ENCODE data around the gene NFXL1.
"Not testable (repeated sequence)": the region's sequence is repeated elsewhere in the genome, so short reads cannot be mapped to it uniquely, and the experiment has no call there.

Gene NFXL1

DNA sequence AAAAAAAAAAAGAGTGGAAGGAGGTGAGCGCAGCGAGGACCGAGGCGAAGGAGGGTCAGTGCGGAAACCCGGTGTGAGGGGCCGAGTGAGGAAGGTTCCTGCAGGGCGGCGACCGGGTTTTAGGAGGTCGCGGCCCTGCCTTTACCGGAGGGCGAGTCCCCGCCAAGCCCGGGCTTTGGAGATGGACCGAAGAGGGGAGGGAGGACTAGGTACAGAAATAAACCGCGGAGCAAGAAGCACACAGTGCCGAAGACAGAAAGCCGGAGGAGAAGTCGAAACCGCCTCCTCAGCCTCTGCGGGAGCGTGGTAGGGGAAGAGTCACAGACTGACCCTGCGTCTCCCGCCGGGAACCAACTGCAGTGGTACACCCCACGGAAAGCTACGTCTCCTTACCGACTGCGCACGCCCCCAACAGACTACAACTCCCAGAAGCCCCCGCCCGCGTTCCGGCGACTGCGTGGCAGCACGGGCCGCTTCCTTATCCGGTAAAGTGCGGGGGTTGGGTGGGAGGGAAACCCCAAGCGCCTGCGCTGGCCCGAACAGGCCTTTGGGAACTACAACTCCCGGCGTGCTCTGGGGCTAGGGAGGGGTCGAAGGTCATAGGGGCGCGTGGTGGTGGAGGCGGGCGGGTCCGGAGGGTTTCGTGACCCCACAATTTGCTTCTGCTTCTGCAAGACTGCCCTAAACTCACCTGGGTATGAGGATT is at the start of gene NFXL1:
NFXL1 (minus strand) TSS at position 364 of the 706 bp plus-strand sequence. CDS start 380 bp downstream, outside the sequence.
- peak; percentile 90 to 93 for DNase-seq (ENCODE audit: low read depth in 2 of 2)

- DNase-seq (ENCODE audit: low read depth in 2 of 2) = no peak
Measured at GRCh38 chr4:47954677-47955076, 40.3 kb upstream of the NFXL1 start.

- DNase-seq (ENCODE audit: low read depth in 2 of 2) = no peak
Measured at GRCh38 chr4:47954245-47954644, 39.9 kb upstream of the NFXL1 start.

GRCh38 chr4:47945930-47946726 is 31.7 kb upstream of the NFXL1 start:
- no peak for DNase-seq (ENCODE audit: low read depth in 2 of 2)

DNA sequence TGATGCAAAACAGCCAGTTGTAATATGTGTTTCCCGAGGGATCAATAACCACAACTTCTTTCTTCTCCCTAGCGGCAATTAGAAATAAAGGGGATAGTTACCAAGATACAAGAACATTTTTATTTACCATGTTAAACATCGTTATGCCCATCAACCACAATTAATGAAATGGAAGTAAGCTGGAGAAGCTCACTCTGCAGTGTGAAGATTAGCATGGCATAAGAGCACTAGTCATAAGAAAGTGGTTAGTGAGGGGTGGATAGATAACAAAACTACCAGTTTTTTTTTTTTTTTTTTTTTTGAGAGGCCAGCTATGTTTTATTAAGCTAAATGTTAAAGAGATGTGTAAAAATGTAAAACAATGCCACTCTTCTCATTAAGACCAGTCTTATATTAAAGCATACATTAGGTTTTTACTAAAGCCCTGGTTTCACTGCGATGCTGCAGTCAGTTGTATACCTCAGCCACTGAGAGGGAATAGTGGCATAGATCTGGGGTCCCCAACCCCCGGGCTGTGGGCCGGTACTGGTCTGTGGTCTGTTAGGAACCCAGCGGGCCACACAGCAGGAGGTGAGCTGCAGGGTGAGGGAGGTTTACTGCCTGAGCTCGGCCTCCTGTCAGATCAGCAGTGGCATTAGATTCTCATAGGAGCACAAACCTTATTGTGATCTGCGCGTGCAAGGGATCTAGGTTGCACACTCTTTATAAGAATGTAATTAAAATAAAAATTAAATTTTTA is 27.9 kb upstream of the NFXL1 start:
- no peak for DNase-seq (ENCODE audit: low read depth in 2 of 2)

DNA sequence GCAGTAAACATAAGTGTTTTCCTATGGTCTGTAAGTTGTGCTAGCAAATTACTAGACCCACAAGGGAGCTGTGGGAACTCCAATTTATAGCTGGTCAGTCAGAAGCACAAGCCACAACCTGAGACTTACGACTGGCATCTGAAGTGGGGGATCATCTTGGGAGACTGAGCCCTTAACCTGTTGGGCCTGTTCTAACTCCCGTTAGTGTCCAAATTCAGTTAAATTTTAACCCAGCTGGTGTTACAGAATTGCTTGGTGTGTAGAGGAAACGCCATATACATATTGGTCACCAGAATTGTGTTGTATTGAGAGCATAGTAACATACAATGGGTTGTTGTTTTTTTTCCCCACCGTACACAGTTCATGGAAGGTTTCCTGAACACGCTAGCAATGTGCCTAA is 25.1 kb upstream of the NFXL1 start:
- no peak for DNase-seq (ENCODE audit: low read depth in 2 of 2)

DNA sequence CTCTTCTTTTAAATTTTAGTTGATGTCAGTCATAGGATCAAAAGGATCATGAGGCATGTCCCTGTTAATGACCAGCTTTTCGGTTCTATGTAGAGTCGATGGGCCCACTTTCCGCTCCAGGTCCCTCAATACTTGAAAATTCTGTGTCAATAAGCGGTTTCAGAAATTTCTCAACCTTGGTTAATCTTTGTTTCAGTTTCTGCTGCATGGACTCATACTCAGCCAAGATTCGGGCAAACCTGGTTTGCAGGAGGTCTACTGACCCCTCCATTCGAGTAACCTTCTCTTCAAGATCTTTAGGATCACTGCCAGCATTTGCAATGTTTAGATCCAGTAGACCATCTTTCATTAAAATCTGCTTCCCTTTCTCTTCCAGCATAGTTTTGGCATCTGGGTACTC is 22.0 kb upstream of the NFXL1 start:
- no peak for DNase-seq (ENCODE audit: low read depth in 2 of 2)

GRCh38 chr4:47933840-47934239 is 19.5 kb upstream of the NFXL1 start:
- no peak for DNase-seq (ENCODE audit: low read depth in 2 of 2)

DNA sequence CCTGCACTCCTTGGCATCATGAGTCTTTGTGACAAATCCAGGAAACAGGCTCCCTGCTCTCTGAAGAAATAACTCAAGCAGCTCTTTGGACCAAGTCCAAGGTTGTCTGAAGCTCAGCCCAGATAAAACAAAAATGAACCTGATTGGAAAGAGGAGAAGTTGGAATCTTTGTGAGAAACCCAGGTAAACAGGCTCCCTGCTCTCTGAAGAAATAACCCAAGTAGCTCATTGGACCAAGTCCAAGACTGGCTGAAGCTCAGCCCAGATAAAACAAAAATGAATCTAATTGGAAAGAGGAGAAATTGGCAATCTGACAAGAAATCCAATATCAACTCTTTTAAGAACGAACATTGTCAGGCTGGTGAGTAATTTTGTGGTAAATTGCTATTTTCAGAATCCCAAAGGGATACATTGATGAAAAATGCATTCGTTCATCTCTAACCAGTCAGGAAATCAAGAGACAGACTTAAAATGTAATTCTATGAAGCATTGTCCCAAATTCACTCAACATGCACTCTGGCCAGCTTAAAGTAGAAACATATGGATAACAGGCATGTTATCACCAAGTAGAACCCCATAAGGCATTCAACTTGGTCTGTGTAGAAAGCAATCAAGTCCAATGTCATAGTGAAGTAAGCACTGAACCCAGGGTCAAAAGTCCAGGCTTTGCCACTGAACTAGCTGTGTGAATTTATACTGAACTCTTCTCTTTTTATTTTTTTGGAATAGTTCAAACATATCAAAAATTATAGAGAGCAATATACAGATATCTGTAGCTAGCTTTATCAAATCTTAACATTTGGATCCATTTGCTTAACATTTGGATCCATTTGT is 16.8 kb upstream of the NFXL1 start:
- DNase-seq (ENCODE audit: low read depth in 2 of 2) = no peak

DNA sequence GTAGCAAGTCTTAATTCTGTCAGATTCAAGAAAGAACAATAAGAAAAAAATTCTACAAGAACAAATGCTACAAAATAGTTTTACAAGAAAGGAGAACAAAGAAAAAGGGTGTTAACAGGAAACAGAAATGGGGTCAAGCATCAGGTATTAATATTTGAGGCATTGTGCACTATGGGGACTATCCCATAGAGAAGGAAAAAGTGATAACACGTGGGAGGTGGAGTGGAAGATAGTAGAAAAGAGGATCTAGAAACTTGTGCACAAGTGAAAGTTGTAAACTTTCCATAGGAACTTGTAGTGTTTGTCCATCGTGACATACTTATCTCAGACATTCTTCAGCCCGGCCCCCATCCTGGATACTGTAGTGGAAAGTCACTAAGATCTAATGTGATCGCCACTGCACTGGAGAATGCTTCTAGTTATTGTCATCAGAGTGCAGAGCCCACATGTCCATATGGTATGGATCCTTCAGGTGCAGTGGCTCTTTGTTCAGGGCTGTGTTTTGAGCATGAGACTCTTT is 15.4 kb upstream of the NFXL1 start:
- no peak for DNase-seq (ENCODE audit: low read depth in 2 of 2)

DNA sequence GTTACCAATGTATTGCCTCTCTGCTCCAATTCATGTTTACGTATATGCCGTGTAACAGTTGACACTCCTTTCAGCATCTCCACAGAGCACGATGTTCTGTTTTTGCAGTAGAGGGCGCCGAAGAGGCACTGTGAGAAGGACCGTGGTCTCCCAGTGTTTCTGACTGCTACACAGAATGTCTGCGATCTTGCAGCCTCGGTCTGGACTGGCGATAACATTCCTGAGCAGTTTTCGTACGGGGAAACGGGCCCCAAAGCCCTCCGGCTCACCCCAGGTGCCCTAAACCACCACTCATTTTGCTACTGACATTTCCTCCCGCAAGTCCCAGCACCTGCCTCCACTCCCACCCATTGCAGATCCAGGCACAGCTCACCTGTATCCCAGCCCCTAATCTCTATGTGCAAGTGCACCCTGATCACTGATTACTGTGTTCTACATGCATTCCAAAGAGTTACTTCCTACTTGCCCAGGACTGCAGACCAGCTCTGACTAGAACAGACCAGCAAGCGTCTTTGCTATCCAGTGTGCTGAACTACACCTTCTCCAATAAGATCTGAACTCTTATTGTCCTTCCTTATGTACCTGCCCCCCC is 12.4 kb upstream of the NFXL1 start:
- peak in 1 of 2 donors; percentile 8 for DNase-seq (ENCODE audit: low read depth in 2 of 2)

- DNase-seq (ENCODE audit: low read depth in 2 of 2) = not testable (repeated sequence)
Measured at GRCh38 chr4:47923261-47923608, 8.9 kb upstream of the NFXL1 start.

DNA sequence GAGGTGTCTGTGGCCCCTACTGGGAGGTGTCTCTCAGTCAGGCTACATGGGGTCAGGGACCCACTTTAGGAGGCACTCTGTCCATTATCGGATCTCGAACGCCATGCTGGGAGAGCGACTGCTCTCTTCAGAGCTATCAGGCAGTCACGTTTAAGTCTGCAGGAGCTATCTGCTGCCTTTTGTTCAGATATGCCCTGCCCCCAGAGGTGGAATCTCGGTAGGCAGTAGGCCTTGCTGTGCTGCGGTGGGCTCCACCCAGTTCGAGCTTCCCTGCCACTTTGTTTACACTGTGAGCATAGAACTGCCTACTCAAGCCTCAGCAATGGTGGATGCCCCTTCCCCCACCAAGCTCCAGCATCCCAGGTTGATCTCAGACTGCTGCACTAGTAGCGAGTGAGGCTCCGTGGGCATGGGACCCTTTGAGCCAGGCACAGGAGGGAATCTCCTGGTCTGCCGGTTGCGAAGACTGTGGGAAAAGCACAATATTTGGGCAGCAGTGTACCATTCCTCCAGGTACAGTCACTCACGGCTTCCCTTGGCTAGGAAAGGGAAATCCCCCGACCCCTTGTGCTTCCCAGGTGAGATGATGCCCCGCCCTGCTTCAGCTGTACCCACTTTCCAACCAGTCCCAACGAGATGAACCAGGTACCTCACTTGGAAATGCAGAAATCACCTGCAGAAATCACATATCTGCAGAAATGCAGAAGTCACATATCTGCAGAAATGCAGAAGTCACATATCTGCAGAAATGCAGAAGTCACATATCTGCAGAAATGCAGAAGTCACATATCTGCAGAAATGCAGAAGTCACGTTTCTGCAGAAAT is 8.3 kb upstream of the NFXL1 start:
- DNase-seq (ENCODE audit: low read depth in 2 of 2) = not testable (repeated sequence)

GRCh38 chr4:47917163-47917562 is 2.8 kb upstream of the NFXL1 start:
- DNase-seq (ENCODE audit: low read depth in 2 of 2) = not testable (repeated sequence)

GRCh38 chr4:47915378-47915777 is 995 bp upstream of the NFXL1 start:
- DNase-seq (ENCODE audit: low read depth in 2 of 2) = no peak

- DNase-seq (ENCODE audit: low read depth in 2 of 2) = no peak
Measured at GRCh38 chr4:47914926-47915237, 499 bp upstream of the NFXL1 start.

GRCh38 chr4:47913861-47914219 is 543 bp downstream of the NFXL1 start:
- DNase-seq (ENCODE audit: low read depth in 2 of 2) = no peak

DNA sequence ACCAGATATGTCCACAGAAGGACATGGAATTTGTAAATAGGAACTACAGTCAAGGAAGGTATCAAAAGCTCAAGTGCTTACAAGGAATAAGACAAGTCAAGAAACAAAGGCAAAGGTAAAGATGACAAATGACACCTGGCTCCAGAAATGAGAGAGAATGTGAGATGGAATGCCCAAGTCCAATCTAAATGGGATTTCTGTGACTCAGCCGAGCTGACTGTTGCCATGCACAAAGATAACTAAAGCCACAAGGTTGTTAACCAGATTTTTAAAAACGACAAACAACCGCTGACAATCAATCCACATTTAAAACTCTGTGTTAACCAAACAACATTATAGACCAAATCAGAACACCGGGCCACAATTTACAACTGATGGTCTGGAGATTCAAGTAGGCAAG is 1.1 kb downstream of the NFXL1 start:
- no peak for DNase-seq (ENCODE audit: low read depth in 2 of 2)

GRCh38 chr4:47907089-47907646 is 7.2 kb downstream of the NFXL1 start:
- DNase-seq (ENCODE audit: low read depth in 2 of 2) = no peak

GRCh38 chr4:47899639-47900038 is 14.7 kb downstream of the NFXL1 start:
- no peak for DNase-seq (ENCODE audit: low read depth in 2 of 2)
